NOMO-1 treated with dmso at 0.1 percent for 144 hours (cell line): ENCODE data around the gene ZMYND8.
A peak's percentile ranks its signal among the peaks of the same experiment; 100 is the strongest.

Experiments
- DNase-seq: peaks from one replicate; lab custom pipeline; 2025; ENCODE audit not compliant: unreplicated experiment; lab: John Stamatoyannopoulos, UW

ZMYND8 gene

DNA sequence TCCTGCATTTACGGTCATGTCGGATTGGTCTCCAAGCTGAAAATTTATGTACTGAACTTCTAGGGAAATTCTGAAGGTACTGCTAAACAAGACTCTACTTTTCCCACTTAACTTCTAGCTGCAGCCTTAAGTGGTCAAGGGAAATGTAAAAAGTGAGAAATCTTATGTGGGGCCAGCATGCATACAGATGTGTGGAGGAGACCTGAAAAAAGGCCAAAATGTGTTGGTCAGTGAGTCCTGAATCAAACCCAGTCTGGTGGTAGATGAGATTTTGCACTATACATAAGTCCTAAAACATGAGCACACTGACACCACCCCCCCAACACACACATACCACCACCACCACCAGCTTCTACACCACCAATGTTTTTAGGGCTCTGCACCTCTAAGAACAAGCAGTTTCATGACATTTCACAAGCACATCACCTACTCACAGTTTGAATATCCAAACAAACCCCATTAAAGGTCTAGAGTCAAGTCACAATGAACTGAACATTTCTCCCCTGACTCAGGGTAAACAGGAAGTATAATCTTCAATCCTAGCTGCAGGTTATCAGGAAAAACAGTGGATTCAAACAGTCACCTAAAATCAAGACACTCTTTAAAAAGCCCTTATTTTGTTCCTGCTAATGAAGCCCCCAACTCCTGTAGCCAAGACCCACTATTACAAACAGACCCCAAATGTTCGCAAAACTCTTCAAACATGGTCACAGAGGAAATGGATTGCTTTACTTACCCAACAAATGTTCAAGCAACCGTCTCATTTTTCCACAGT is 1.6 kb downstream of the ZMYND8 start:
- no peak for DNase-seq

DNA sequence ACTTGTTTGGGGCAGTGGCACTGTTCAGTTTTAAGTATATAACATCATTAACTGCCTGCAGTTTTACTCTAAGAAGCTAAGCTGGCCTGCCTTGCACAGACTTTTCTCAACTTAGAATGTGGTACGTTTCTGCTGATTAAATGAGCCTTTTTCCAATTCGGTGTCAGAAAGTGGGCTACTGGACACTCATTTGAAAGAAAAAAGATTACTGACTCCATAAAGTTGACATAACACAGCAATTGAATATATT is 2.1 kb downstream of the ZMYND8 start:
- no peak for DNase-seq

- no peak for DNase-seq
Measured at GRCh38 chr20:47353692-47354463, 2.6 kb downstream of the ZMYND8 start.

GRCh38 chr20:47353239-47353691 is 3.2 kb downstream of the ZMYND8 start:
- DNase-seq: no peak

DNA sequence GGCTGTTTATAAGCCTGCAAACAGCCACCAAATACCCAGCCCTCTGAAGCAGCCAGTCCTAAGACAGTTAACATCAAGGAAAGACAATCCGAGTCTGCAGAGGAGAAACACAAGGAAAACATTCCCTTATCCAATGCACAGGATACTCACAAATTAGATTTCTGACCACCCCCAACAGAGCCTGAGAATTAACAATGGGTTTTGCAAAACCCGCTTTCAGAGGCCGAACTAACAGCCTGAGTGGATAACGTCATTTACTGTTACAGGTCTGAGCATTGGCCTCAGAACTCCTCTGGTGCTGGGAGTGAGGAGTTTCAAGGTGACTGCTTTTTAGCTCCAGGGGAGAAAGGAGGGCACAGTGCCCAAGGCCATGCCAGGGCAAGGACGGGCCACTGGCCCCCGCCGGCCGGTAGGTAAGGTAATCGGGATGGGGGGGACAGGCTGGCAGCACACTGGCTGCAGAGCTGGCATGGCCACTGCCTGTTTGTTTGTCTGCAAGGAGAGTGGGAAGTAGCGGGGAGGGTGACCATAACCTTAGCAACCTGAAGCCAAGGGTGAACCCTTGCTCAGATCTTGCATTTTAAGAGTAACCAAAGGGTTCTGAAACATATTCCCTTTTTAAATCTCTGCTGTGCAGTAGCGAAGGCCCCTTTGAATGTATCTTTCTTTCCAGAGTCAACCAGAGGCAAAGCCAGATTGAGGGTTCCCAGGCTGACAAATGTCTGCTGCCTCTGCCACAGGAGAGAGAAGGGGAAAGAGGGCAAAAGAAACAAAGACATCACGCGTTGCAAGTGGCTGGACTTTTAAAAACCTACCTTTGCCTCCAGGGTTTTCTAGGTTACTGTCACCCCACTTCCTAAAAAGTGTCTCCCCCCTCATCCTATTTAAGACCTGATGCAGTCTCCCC is 3.9 kb downstream of the ZMYND8 start:
- DNase-seq: no peak

GRCh38 chr20:47351643-47352331 is 4.7 kb downstream of the ZMYND8 start:
- no peak for DNase-seq

DNA sequence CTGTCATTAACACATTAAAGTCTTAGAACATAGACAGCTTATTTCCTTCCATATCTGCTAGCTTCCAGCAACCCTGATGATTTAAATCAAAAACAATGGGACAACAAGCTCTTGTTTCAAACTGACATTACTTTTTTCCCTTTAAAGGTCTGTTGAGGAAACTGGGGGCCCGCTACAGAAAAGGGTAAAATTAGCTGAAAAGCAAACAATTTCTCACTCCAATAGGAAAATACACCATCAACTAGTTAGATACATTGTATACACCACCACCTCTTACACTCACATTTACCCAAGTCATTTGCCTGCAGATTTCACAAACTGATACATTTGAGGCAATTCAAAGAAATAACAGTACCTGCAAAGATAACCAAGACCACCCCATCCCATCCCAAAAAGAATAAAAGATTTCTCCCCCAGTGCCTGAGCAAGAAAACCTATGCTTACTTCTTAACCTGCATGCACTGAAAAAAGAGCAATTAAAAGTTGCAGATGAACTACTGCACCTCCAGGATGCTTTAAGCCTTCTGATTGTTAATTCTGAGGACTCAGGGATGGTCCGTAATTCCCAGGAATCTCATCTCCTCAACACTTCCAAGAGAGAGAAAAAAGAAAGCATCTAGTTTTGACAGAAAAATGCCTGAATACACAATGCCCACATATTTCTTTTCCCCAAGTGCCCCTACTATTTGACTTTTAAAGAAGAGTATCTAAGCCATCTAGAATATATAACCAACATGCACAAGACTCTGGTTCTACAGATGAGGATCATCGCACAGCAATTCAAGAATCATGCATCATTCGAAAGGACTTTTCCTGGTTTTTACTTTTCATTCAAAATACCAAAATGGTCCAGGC is 5.6 kb downstream of the ZMYND8 start:
- no peak for DNase-seq

- DNase-seq: peak; percentile 5
Measured at GRCh38 chr20:47350181-47350550, 6.3 kb downstream of the ZMYND8 start.

DNA sequence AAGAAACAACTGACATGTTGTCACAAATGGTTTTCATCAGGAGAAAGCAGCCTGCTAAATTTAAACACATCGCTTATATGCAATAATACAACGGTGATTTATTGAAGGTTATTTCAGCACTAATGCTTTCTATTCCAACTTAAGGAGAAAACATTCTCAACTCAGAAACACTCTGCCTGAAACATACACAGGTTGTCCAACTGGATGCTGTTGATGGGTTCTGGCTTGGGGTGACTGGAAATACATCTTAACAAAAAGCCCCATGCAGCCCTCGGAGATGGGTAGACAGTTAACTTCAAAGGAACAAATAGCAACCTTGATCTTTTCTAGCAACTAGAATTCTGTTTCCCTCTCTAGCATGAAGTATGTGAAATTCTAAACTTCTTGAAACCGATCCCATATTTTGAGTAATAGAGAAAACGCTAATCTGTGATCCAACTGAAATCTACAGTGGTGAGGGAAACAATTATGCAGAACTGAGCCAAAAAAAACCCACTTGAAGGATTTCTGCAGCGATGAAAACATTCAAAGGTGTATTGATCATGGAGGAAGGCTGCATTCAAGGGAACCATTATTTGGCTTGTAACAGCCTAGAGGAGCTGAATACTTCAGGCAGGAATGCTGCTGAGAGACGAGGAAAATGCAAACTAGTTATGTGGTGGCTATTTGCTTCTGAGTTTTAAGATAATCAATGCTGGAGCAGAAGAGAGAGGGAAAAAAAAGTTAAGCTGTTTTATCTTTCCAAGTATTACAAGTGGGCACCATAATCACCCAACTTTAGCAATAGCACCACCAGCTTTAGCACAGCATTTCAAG is 6.9 kb downstream of the ZMYND8 start:
- no peak for DNase-seq

GRCh38 chr20:47348539-47349142 is 7.9 kb downstream of the ZMYND8 start:
- DNase-seq: no peak

GRCh38 chr20:47347661-47348435 is 8.7 kb downstream of the ZMYND8 start:
- DNase-seq: no peak

GRCh38 chr20:47346172-47346571 is 10.3 kb downstream of the ZMYND8 start:
- DNase-seq: no peak

DNA sequence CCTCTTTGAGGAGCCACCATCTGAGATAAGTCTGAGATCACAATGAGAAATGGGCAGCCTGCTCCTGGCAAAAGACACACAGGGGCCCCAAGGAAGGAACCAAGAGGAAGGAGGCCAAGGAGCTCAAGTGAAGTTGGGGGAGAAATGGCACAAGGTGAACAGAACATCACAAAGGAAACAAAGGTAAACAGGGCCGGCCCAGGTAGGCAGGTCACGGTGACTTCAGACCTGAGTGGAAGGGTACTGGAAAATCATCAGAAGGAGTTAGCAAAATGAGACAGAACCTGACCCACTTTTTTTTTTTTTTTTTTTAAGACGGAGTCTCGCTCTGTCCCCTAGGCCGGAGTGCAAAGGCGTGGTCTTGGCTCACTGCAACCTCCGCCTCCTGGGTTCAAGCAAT is 11.3 kb downstream of the ZMYND8 start:
- no peak for DNase-seq

GRCh38 chr20:47343007-47343472 is 13.5 kb downstream of the ZMYND8 start:
- DNase-seq: no peak

- no peak for DNase-seq
Measured at GRCh38 chr20:47338131-47338628, 18.3 kb downstream of the ZMYND8 start.

- DNase-seq: no peak
Measured at GRCh38 chr20:47337413-47337812, 19.1 kb downstream of the ZMYND8 start.

DNA sequence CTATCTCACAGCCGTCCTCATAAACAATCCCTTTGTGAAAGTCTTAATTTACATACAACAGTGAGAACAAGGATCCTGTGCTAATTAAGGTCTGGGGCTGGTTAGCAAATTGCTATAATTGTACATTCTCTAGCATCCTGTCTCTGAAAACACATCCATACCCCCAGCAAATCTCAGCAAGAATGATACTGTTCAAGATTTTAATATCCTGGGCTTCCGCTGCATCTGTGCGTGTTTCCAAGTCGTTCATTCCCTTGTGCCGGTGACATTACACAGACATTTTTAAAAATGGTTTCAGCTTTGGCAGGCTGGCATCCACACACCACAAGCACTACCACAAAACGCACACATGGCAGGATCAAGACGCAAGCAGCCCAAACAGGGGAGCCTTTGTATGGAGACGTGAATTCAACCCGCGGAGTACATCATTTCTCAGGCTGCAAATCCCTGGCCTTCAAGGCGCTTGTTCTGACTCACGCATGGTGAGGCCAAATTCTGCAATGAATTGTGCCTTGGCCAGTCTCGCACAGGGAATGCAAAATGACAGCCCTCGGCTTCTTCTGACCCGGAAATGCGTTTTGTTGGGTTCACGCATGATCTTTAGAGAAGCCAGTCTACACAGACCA is 20.3 kb downstream of the ZMYND8 start:
- no peak for DNase-seq
